Amniotic stem cell (primary cell): ENCODE data around the gene MYZAP.

Experiments used
- DNase-seq: peaks from one replicate; lab custom pipeline; 2025; lab: John Stamatoyannopoulos, UW

MYZAP gene

DNA sequence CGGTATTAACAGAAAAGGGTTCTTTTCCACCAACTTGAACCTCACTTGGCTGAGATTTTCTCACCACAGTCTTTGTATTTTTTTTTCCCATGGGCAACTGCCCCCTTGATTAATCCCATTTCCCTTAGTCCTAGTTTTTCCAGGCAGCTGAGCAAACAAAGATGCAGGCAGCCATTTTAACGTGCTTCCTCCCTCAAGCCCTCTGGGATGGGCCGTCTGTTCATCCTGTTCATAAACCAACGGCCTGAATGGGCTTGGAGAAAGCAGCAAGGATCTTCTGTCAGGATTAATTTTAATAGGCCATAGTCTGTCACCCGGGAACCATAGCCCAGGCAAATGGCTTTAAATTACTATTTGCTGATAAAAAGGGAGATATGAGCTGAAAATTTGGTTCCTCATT, 104.4 kb downstream of the MYZAP start:
- no peak for DNase-seq

DNA sequence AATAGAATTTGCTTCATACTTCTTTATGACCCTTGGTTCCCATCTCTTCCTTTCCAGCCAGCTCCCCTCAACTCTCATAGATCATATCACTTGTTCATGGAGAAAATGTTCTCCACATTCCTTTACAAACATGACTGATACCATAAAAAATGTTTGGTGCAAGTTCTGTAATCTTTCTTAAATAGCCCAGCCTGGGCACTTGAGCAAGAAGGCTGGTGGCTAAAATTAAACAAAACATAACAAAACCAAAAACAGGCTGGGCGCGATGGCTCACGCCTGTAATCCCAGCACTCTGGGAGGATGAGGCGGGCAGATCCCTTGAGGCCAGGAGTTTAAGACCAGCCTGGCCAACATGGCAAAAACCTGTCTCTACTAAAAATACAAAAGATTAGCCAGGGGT, 105.9 kb downstream of the MYZAP start:
- no peak for DNase-seq

DNA sequence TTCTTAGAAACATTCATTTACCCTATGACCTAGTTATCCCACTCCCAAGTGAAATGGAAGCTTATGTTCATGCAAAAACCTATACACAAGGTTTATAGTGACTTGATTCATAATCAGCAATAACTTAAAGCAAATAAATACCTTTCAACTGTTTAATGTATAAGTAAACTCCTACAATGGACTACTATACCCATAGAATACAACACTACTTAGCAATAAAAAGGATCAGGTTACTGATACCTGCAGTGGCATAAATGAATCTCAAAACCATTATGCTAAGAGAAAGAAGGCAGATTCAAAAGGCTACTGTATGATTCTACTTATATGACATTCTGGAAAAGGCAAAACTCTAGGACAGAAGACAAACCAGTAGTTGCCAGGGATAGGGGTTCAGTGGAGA, 106.5 kb downstream of the MYZAP start:
- DNase-seq = no peak

DNA sequence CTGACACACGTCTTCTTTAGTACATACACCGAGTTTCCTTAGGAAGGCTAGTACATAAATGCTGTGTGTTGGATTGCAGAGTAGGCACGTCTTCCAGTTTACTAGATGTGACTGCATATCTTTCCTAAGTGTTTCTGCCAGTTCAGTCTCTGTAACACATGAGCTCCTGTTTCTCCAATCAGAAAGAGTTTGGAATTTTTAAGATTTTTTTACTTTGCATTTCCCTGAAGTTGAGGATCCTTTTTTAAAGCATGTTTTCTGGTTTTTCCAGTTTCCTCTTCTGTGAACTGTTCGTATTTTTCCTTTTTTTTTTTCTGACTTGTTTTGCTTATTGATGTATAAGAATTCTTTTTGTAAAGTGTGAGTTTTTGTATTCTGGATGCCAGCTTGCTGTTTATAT, 107.3 kb downstream of the MYZAP start:
- no peak for DNase-seq

DNA sequence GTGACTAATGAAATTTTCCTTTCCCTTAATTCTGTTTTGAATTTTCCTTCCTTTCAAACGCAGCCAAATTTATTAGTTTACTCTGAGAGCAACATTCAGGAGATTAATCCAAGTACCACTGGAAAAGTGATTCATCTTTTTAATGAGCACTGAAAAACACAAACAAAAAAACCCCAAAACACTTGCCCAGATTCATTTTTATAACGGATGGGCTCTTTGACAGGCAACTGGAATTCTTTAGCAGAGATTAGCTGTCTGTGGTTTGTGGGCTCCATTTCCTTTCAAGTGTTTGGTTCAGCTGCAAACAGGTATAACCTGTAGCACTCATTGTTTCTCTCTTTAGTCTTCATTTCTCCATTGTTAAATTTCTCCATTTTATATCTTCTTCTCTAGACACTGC, 111.7 kb downstream of the MYZAP start:
- DNase-seq = no peak

DNA sequence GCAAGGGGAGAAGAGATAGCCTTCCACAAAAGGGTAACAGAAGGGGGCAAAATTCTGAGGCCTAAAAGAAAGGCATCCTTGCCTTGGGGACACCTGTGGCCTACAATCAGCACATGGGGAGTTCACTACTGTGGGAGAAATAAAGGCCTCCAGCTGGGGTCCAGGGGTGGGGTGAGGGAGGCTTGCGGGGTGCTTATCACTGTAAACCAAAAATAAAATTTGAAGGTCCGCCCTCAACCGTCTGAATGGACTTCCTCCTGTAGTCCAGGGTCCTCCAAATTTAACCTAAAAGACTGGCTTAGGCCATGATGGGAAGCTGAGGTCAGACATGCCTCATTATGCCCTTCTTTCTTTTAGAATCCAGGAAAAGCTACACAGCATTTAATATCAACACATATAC, 112.7 kb downstream of the MYZAP start:
- no peak for DNase-seq

DNA sequence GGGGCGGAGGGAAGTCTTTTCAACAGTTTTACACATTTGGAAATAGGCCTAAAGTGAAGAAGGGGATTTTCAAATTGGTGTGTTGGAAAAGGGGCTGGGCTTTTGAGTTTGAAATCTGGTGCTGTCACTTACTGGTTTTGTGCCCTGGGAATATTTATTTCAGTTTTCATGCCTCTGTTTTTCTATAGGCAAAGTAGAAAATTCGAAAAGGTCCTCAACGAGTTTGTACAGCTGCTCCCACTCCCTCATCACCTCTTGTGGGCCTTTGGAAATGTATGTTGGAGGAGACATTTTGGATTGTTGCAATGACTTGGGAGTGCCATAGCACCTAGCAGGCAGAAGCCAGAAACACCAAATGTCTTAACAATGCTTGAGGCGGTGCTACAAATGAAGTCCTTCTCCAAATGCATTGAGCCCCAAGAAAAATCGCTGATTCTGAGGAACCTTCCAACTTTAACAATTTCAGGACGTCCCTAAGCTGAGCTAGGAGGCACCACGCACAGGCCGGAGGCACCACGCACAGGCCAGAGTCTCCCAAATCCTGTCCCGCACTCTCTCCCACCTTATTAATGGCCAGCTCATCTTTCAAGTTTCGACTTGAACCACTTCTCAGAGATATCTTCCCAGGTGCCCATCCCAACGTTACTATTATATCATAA, 114.2 kb downstream of the MYZAP start:
- DNase-seq = no peak

- peak; percentile 94 for DNase-seq
These were observed 114.9 kb downstream of the MYZAP start, which contains the start of gene POLR2M for GRCh38 chr15:57706405-57707209. POLR2M (plus strand) TSS chr15:57706714; CDS start chr15:57706843, 129 bp downstream.

DNA sequence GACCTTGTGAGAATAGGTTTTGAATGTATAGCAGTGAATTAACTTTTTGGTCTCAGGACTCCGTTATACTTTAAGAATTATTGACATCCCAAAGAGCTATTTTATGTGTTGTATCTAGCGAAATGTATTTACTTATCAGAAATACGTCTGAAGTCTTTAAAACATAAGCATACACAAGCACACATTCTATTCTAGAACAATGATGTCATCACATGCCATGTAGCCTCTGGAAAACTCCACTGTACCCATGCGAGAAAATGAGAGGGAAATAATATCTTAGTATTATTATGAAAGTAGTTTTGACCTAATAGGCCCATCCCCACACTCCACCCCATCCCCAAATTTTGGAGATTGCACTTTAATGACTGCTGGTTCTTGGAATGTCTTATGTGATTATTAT, 116.3 kb downstream of the MYZAP start:
- no peak for DNase-seq

DNA sequence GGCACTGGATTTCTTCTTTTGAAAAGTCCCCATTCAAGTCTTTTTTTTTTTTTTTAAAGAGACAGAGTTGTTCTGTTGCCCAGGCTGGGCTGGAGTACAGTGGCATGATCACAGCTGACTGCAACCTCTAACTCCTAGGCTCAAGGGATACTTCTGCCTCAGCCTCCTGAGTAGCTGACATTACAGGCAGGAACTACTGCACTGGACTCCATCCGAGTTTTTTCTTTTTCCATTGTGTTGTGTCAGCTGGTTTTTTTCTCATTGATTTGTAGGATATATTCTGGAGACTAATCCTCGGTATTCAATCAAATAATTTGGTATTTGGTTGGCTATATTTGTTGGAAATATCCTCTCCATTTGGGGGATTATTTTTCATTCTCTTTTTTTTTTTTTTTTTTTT, 126.6 kb downstream of the MYZAP start:
- no peak for DNase-seq

DNA sequence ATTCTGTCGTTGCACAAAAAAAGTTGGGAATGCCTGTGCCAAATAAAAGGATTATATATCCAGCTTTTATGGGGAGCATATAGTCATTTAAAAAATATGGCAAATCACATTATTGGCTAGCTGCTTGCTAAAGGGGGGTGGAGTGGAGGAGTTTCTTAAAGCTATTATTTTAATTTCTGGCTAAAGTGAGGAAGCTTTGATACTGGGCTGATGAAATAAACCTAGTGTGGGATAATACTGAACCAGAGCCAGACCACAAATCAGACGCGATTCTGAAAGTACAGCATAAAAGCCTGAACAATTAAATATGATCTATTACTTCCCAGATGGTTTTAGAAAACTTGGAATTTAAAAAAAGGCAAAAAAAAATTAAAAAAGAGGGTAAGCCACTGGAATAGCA, 129.2 kb downstream of the MYZAP start:
- no peak for DNase-seq

- no peak for DNase-seq
These were observed 134.7 kb downstream of the MYZAP start for GRCh38 chr15:57726411-57726810.

DNA sequence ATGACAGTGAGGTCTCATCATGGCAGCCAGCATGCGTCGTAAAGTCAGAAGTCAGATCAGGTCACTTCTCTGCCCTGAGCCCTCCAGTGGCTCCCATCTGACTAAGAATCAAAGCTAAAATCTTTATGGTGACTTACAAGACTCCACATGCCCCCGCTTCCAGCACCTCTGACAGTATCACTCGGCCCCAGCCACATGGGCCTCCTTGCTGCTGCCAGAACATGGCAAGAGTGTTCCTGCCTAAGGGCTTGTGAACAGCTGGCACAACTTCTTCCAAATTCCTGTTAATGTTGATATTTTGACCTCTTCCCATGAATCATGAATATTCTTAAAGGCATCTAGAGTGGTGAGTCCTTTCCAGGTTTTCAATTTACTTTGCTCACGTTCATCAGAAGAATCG, 135.3 kb downstream of the MYZAP start:
- DNase-seq = no peak

DNA sequence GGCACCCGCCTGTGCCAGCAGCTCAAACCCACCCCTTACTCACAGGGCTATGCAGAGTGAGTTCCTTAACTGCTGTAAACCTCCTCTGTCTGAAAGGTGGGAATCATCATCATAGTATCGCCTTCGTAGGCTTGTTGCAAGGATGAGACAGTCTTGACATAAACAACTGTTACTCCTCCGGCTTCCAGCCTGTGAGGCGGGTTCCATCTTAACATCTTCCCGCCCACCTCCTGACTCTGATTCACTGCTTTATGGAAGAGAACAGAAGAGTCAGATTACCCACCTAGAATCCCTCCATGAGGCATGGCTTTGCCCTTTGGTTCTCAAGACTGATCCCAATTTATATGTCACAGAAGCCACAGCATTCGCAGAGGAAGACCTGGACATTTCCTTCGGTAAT, 136.7 kb downstream of the MYZAP start:
- DNase-seq = no peak

- DNase-seq = no peak
These were observed 139.2 kb downstream of the MYZAP start for GRCh38 chr15:57730876-57731275.

DNA sequence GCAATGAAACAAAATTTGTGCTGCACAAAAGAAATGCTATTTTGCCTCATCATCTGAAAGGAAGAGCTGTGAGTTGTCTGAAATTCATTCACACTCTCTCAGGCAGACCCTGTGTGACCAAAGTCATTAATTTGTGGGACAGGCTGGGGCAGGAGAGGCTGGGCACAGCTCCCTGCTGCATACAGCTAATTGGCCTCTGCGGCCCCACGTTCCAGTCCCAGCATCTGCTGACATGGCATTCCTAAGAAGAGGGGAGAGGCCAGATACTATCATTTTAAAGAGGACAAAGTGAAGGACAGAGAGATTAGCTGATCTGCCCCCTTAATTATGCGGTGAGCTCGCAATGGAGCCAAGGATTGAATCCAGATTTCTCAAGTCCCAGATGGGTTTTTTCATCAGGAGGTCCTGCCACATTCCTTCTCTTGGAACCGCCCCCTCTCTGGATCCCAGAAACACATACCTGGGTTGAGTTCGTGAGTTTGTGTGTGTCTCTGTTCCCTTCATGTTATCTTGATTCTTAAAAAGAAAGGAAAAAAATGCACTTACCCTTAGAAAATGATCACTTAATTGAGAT, 139.9 kb downstream of the MYZAP start:
- DNase-seq = no peak

- DNase-seq = no peak
These were observed 141.0 kb downstream of the MYZAP start for GRCh38 chr15:57732526-57733331.

- no peak for DNase-seq
These were observed 143.2 kb downstream of the MYZAP start for GRCh38 chr15:57734860-57735259.
